Neural cell (in vitro differentiated cells): ENCODE data around the gene MLEC.

Experiments
- CTCF ChIP-seq: fragments of 450-650 bp; IDR thresholded peaks from 2 replicates; pipeline ENCODE4 v1.5.1; 2014; ENCODE audit warnings: antibody characterized with exemption, mild to moderate bottlenecking, moderate library complexity; ENCODE audit not compliant: poor library complexity, severe bottlenecking
- EZH2 ChIP-seq: fragments of 200-600, 300-800 bp; shearing (Covaris generic), sonication (generic); IDR thresholded peaks from 2 replicates; pipeline ENCODE4 v1.6.1; 2014; ENCODE audit warnings: antibody characterized with exemption, low read length, borderline replicate concordance, mild to moderate bottlenecking; ENCODE audit not compliant: insufficient read depth, poor library complexity, severe bottlenecking
- RAD21 ChIP-seq: fragments of 450-650 bp; conservative IDR thresholded peaks from 2 replicates; pipeline ENCODE4 v1.6.1; 2014; ENCODE audit warnings: antibody characterized with exemption, mild to moderate bottlenecking, moderate library complexity
- REST ChIP-seq: IDR thresholded peaks from 2 replicates; pipeline ENCODE4 v1.6.1; 2012; ENCODE audit warnings: borderline replicate concordance
- SMC3 ChIP-seq: fragments of 450-650 bp; conservative IDR thresholded peaks from 2 replicates; pipeline ENCODE4 v1.6.1; 2014; ENCODE audit warnings: antibody characterized with exemption, mild to moderate bottlenecking, moderate library complexity; ENCODE audit not compliant: poor library complexity

DNA sequence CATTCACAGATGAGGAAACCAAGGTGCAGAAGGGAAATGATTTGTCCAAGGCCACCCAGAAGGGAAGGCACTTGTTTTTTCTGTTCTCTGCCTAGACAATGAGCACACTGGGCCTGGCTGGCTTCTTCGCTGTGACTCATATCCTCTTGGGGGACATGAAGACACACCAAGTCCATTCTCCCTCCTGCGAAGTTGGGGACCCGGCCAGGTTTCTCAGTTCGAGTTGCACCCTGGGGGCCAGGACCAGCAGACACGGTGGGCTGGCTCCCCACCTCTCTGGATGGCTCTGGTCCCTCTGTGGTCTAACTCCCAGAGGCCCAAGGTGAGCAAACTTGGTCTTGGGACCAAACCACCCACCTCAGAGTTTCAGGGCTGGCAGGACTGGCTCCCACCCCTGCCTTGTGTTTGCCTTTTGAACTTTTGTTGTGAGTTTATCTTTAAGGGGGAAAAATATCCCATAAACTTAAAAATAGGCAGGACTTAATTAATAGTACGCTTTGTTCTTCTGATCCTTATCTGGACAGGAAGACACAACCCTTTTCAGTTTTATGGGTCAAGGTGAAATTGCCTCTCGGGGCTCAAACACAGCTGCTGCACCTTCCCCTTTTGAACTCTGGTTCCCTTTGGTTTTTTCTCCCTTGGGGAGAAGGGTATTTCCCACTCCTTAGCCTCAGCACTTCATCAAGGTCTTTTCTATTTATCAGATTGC lies 9.0 kb upstream of the MLEC start:
- TF ChIP-seq REST (no peak), RAD21 (no peak), EZH2 (no peak), CTCF (no peak), SMC3 (no peak)
